Calu3 (cell line): ENCODE data around the gene CADM1. TPM values are rescaled to one million over a fixed set of nuclear protein-coding genes. Genes with fewer than 3 reads are reported as not detected.

Experiments used
- BruUV-seq: library from RNA; stranded (reverse); fragments of 400-500 nt; replicated peaks from 2 replicates; lab custom pipeline; 2021; lab: Mats Ljungman, UMichigan
- CTCF ChIA-PET: fragments of 300-600 bp; sonication (Branson Sonifier 250); formaldehyde crosslinking; loops from one replicate; lab custom pipeline; 2022; ENCODE audit warnings: antibody characterized with exemption; lab: Charles Lee
- DNase-seq: peaks from one replicate; pipeline ENCODE4 v3.0.0; 2022
- H3K27ac Mint-ChIP-seq: one replicate; pipeline ENCODE4 v1.8.0; 2022; ENCODE audit warnings: mixed read lengths; ENCODE audit not compliant: unreplicated experiment
- H3K27me3 Mint-ChIP-seq: one replicate; pipeline ENCODE4 v1.8.0; 2022; ENCODE audit warnings: mixed read lengths; ENCODE audit not compliant: unreplicated experiment
- H3K36me3 Mint-ChIP-seq: one replicate; pipeline ENCODE4 v1.8.0; 2022; ENCODE audit warnings: mild to moderate bottlenecking, moderate library complexity, mixed read lengths; ENCODE audit not compliant: insufficient read depth, unreplicated experiment
- H3K4me1 Mint-ChIP-seq: one replicate; pipeline ENCODE4 v1.8.0; 2022; ENCODE audit warnings: mild to moderate bottlenecking, low read depth, mixed read lengths; ENCODE audit not compliant: unreplicated experiment
- H3K4me3 Mint-ChIP-seq: one replicate; pipeline ENCODE4 v1.8.0; 2022; ENCODE audit warnings: mild to moderate bottlenecking, low read depth, moderate library complexity, mixed read lengths; ENCODE audit not compliant: unreplicated experiment
- H3K9me3 Mint-ChIP-seq: one replicate; pipeline ENCODE4 v1.8.0; 2022; ENCODE audit warnings: low read depth, mixed read lengths; ENCODE audit not compliant: unreplicated experiment
- intact Hi-C: fragments of 100-400 bp; cut with micrococcal nuclease; formaldehyde crosslinking; loops from one replicate; pipeline ENCODE4 v1.10.0; 2022; ENCODE audit not compliant: unreplicated experiment
- total RNA-seq: library from RNA; stranded (reverse); gene quantifications from 2 replicates; pipeline ENCODE4 v1.2.3, GENCODE V29; 2022
- TF ChIP-seq, protein P1 (sequence below): fragments of 200-600 bp; IDR thresholded peaks from one replicate; pipeline ENCODE4 v1.8.0; 2022; ENCODE audit warnings: antibody characterized with exemption; ENCODE audit not compliant: unreplicated experiment

Gene CADM1
- total RNA-seq, 1 experiment from 2014 or later, result 0.68 TPM

DNA sequence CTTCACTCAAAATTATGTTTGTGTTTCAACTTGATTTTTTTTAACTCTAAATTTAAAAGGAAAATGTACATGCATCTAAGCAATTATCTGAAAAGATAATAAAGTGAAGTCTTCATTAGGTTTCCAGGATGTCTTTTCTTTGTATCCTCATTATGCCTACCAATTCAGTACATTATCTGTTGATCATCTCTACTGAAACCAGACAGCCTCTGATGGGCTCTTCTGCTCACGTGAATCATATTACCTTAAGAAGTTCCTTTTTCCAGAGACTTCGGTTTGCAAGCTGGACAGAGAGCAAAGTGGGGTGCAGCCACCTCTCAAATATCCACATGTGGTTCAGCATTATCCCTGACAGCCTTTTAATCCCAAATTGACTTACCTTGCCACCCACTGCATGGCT lies 158.4 kb downstream of the CADM1 start:
- TF ChIP-seq, protein P1, sequence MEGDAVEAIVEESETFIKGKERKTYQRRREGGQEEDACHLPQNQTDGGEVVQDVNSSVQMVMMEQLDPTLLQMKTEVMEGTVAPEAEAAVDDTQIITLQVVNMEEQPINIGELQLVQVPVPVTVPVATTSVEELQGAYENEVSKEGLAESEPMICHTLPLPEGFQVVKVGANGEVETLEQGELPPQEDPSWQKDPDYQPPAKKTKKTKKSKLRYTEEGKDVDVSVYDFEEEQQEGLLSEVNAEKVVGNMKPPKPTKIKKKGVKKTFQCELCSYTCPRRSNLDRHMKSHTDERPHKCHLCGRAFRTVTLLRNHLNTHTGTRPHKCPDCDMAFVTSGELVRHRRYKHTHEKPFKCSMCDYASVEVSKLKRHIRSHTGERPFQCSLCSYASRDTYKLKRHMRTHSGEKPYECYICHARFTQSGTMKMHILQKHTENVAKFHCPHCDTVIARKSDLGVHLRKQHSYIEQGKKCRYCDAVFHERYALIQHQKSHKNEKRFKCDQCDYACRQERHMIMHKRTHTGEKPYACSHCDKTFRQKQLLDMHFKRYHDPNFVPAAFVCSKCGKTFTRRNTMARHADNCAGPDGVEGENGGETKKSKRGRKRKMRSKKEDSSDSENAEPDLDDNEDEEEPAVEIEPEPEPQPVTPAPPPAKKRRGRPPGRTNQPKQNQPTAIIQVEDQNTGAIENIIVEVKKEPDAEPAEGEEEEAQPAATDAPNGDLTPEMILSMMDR, result no peak
- Mint-ChIP-seq H3K27ac (no peak overlapping the region), H3K9me3 (no peaks in the 10 kb centered on the region), H3K4me1 (no peaks in the 10 kb centered on the region), H3K36me3 (no peaks in the 10 kb centered on the region), H3K27me3 (peaks cover 12% of the 10 kb centered on the region), H3K4me3 (no peak overlapping the region)
- BruUV-seq, result no TSS peak
- CTCF ChIA-PET, result no interaction called here
- intact Hi-C loops, result no loop called here
- no peak for DNase-seq

DNA sequence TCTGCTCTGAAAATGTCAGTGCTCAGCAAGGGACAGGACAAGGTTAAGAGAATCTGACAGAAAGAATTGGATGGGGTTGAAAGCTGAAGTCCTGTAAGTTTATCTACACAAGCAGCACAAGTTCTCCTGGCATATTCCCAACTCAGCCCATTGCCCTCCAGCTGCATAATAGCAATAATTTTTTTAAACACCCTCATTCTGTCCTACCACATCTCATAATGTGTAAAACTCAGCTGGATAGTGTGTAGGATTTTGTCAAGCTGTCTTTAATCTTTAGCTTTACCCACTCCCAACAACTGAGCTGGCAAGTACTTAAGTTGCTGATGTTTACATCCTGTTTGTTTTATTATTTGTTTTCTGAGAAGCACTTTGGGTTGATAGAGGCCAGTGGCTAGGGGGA lies 158.9 kb downstream of the CADM1 start:
- DNase-seq, result no peak
- intact Hi-C loops, result no loop called here
- Mint-ChIP-seq H3K4me3 (no peak overlapping the region), H3K9me3 (no peaks in the 10 kb centered on the region), H3K27ac (no peak overlapping the region), H3K27me3 (peaks cover 12% of the 10 kb centered on the region), H3K36me3 (no peaks in the 10 kb centered on the region), H3K4me1 (no peaks in the 10 kb centered on the region)
- CTCF ChIA-PET, result no interaction called here
- TF ChIP-seq, protein P1, result no peak
- no TSS peak for BruUV-seq

DNA sequence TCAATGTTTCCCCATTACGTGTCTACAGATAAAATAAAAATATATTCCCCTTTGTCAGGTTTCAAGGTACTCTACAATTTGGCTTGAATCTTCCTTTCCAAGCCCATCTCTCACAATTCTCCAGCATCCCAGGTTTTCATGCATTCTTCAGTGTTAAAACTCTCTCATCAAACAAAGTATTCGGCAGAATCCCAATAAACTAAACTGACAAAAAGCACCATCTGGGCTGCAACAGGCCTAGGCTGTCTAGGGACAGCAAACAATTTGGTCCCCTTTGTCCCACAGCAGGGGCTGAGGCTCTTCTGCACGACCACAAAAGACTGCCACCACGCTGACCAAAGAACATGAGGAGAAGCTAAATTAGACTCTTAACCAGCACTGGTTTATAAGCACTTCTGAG lies 159.4 kb downstream of the CADM1 start:
- intact Hi-C loops, result no loop called here
- no TSS peak for BruUV-seq
- Mint-ChIP-seq H3K36me3 (no peaks in the 10 kb centered on the region), H3K4me3 (no peak overlapping the region), H3K4me1 (no peaks in the 10 kb centered on the region), H3K27ac (no peak overlapping the region), H3K9me3 (no peaks in the 10 kb centered on the region), H3K27me3 (peaks cover 12% of the 10 kb centered on the region)
- CTCF ChIA-PET, result no interaction called here
- TF ChIP-seq, protein P1, result no peak
- DNase-seq, result no peak

DNA sequence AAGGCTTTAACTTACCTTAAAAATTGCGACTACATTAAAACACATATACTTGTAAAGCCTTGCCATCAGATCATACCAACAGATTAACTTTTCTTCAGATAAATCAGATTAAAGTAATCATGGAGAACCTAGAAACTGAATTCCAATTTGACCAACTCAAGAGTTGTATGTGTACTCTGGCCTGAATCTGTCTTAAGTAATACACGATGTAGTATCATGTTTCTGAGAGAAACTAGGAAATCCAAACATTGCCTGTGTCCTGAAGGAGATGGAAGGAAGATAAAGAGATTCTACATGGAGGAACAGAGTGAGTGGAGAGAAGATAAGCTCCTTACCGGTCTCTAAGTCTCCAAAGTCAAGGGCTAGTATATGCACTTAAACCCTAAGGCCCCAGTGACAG lies 162.1 kb downstream of the CADM1 start:
- Mint-ChIP-seq H3K27me3 (peaks cover 25% of the 10 kb centered on the region), H3K27ac (no peak overlapping the region), H3K4me3 (no peak overlapping the region), H3K36me3 (no peaks in the 10 kb centered on the region), H3K4me1 (no peaks in the 10 kb centered on the region), H3K9me3 (no peaks in the 10 kb centered on the region)
- no TSS peak for BruUV-seq
- CTCF ChIA-PET, result no interaction called here
- TF ChIP-seq, protein P1, result no peak
- intact Hi-C loops, result no loop called here
- DNase-seq, result no peak
